Smooth muscle cell (in vitro differentiated cells): ENCODE data around the gene ZC2HC1B. TPM values are rescaled to one million over a fixed set of nuclear protein-coding genes. Genes with fewer than 3 reads are reported as not detected.
"Not testable (repeated sequence)": the region's sequence is repeated elsewhere in the genome, so short reads cannot be mapped to it uniquely, and the experiment has no call there.

ENCODE experiments used
- DNase-seq: peaks from one replicate; lab custom pipeline; 2025; ENCODE audit not compliant: unreplicated experiment; lab: John Stamatoyannopoulos, UW
- H2AFZ ChIP-seq: fragments of 200-600 bp; sonication (generic); 2 replicates; pipeline ENCODE4 v1.6.0; 2016; ENCODE audit warnings: antibody characterized with exemption, low read depth, mild to moderate bottlenecking
- H3F3A ChIP-seq: fragments of 200-600 bp; sonication (generic); 2 replicates; pipeline ENCODE4 v1.6.0; 2017; ENCODE audit warnings: antibody characterized with exemption, low read depth
- H3K27ac ChIP-seq: fragments of 200-600 bp; sonication (generic); 2 replicates; pipeline ENCODE4 v1.5.1; 2016; ENCODE audit warnings: low read depth, mild to moderate bottlenecking
- H3K27me3 ChIP-seq: fragments of 200-600 bp; sonication (generic); 2 replicates; pipeline ENCODE4 v1.6.1; 2016; ENCODE audit warnings: low read depth, mild to moderate bottlenecking
- H3K36me3 ChIP-seq: fragments of 200-600 bp; sonication (generic); 2 replicates; pipeline ENCODE4 v1.5.1; 2016; ENCODE audit warnings: low read depth
- H3K4me1 ChIP-seq: fragments of 200-600 bp; sonication (generic); 2 replicates; pipeline ENCODE4 v1.5.1; 2016; ENCODE audit warnings: low read depth
- H3K4me2 ChIP-seq: fragments of 200-600 bp; sonication (generic); 2 replicates; pipeline ENCODE4 v1.6.0; 2016; ENCODE audit warnings: mild to moderate bottlenecking
- H3K4me3 ChIP-seq: fragments of 200-600 bp; sonication (generic); 2 replicates; pipeline ENCODE4 v1.5.1; 2016; ENCODE audit warnings: mild to moderate bottlenecking
- H3K79me2 ChIP-seq: fragments of 200-600 bp; sonication (generic); 2 replicates; pipeline ENCODE4 v1.6.0; 2016; ENCODE audit warnings: low read depth, mild to moderate bottlenecking
- H3K9ac ChIP-seq: fragments of 200-600 bp; sonication (generic); 2 replicates; pipeline ENCODE4 v1.6.0; 2016; ENCODE audit warnings: low read depth
- H3K9me3 ChIP-seq: fragments of 200-600 bp; sonication (generic); replicated peaks from 2 replicates; pipeline ENCODE4 v1.5.1; 2016; ENCODE audit warnings: low read depth
- H4K20me1 ChIP-seq: fragments of 200-600 bp; sonication (generic); 2 replicates; pipeline ENCODE4 v1.6.0; 2016; ENCODE audit warnings: low read depth
- WGBS: methylation state at CpG from one replicate; pipeline ENCODE4 v1.1.7; 2016; ENCODE audit warnings: low lambda C conversion rate; 5-methylcytosine and 5-hydroxymethylcytosine counted together
- polyA plus RNA-seq: library from polyadenylated mRNA; unstranded; fragments of >200 nt; fragmentation: Nextera tagmentation; extraction: Ambion mirVana; gene quantifications from 2 replicates; pipeline ENCODE4 v1.2.1, GENCODE V29; 2016
- total RNA-seq: library from RNA; depleted of rRNA; stranded (reverse); fragments of >200 nt; gene quantifications from 2 replicates; pipeline ENCODE4 v1.2.3, GENCODE V29; 2014
- TF ChIP-seq, protein P1 (sequence below): fragments of 200-600 bp; sonication (generic); IDR thresholded peaks from 2 replicates; pipeline ENCODE4 v1.5.1; 2017; ENCODE audit warnings: borderline replicate concordance, mild to moderate bottlenecking, antibody characterized with exemption; ENCODE audit not compliant: insufficient read depth, poor library complexity, severe bottlenecking

Gene ZC2HC1B
- total and polyA plus RNA-seq, 2 experiments from 2014 or later = not detected

DNA sequence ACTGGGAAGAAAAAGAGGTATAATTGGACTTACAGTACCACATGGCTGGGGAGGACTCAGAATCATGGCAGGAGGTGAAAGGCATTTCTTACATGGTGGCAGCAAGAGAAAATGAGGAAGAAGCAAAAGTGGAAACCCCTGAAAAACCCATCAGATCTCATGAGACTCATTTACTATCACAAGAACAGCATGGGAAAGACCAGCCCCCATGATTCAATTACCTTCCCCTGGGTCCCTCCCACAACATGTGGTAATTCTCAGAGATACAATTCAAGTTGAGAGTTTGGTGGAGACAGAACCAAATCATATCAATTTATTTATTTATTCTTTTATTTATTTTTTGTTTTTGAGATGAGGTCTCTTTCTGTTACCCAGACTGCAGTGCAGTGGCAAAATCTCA is 10.2 kb downstream of the ZC2HC1B start:
- not testable (repeated sequence) for H2AFZ ChIP-seq, DNase-seq, H3K4me3 ChIP-seq, H3K79me2 ChIP-seq, H3K27me3 ChIP-seq, H4K20me1 ChIP-seq, H3K27ac ChIP-seq, H3K36me3 ChIP-seq, H3K9me3 ChIP-seq, H3K4me1 ChIP-seq, H3K9ac ChIP-seq, H3K4me2 ChIP-seq, H3F3A ChIP-seq

DNA sequence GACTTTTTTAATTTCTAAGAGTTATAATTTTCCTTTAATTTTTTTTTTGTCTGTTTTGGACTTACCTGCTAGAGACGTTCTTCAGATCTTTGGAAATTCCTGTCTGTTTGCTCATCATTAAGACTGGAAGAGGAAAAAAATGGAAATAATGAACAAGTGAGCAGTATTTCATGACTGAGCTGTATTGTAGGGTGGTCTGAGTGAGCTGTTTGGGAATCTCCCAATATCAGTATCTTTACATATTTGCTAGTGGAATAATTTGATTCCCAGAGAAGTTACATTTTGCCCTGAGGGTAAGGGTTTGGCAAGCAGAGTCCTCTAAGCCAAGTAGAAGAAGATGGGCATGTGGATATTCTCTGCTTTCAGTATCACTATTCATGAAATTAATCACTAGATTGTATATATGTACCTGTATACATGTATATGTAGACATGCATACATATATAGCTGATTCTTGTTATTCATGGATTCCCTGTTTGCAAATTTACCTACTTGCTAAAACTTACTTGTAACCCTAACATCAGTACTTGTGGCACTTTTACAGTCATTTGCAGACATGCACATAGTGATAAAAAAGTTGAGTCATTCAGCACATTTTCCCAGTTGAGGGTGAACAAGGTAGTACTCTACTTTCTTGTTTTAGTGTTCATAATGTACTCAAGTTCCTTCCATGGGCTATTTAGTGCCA is 13.5 kb downstream of the ZC2HC1B start:
- no peaks in the 10 kb centered on the region for H3F3A ChIP-seq
- H3K4me3 ChIP-seq = no peak overlapping the region
- no peaks in the 10 kb centered on the region for H3K36me3 ChIP-seq
- no peaks in the 10 kb centered on the region for H3K4me1 ChIP-seq
- no peaks in the 10 kb centered on the region for H4K20me1 ChIP-seq
- TF ChIP-seq, protein P1, sequence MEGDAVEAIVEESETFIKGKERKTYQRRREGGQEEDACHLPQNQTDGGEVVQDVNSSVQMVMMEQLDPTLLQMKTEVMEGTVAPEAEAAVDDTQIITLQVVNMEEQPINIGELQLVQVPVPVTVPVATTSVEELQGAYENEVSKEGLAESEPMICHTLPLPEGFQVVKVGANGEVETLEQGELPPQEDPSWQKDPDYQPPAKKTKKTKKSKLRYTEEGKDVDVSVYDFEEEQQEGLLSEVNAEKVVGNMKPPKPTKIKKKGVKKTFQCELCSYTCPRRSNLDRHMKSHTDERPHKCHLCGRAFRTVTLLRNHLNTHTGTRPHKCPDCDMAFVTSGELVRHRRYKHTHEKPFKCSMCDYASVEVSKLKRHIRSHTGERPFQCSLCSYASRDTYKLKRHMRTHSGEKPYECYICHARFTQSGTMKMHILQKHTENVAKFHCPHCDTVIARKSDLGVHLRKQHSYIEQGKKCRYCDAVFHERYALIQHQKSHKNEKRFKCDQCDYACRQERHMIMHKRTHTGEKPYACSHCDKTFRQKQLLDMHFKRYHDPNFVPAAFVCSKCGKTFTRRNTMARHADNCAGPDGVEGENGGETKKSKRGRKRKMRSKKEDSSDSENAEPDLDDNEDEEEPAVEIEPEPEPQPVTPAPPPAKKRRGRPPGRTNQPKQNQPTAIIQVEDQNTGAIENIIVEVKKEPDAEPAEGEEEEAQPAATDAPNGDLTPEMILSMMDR = no peak
- no peak for DNase-seq
- H3K79me2 ChIP-seq = no peaks in the 10 kb centered on the region
- no peaks in the 10 kb centered on the region for H3K27me3 ChIP-seq
- H3K4me2 ChIP-seq = no peak overlapping the region
- no peak overlapping the region for H3K27ac ChIP-seq
- no peaks in the 10 kb centered on the region for H3K9me3 ChIP-seq
- no peak overlapping the region for H2AFZ ChIP-seq
- WGBS = 90% methylated on average over 1 of the region's 1 CpG
- H3K9ac ChIP-seq = no peak overlapping the region

DNA sequence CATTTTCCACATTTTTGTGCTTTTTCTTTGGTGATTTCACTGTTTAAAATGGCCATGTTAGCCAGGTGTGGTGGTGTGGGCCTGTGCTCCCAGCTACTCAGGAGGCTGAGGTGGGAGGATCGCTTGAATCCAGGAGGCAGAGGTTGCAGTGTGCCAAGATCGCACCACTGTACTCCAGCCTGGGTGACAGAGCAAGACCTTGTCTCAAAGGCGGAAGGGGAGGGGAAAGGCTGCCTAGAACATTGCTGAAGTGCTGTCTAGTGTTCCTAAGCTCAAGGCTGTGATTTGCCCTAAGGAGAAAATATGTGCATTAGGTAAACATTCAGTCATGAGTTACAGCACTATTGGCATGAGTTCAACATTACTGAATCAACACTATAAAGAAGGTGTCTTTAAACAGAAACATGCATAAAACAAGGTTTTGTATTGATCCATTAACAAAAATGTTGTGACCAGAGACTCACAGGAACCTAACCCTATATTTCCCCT is 14.0 kb downstream of the ZC2HC1B start:
- Histone ChIP-seq H4K20me1 (no peaks in the 10 kb centered on the region), H3K27me3 (no peaks in the 10 kb centered on the region)

DNA sequence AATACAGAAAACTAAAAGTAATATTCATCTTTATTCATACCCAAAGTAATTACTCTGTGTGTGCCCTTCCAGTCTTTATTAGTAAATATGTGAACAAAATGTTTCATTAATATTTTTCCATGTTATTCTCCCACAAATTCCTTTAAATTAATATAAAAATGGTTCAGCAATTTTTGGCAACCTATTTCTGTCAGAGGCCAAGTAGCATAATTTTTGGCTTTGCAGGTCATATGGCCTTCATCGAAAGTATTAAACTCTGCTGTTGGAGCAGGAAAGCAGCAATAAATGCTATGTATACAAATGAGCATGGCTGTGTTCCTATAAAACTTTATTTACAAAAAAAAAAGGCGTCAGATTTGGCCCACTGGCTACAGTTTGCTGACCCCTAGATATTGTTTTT is 16.1 kb downstream of the ZC2HC1B start:
- H3K27me3 ChIP-seq = no peaks in the 10 kb centered on the region
- H3K9ac ChIP-seq = no peak overlapping the region
- H3F3A ChIP-seq = no peaks in the 10 kb centered on the region
- no peaks in the 10 kb centered on the region for H3K36me3 ChIP-seq
- H2AFZ ChIP-seq = no peak overlapping the region
- H3K4me3 ChIP-seq = no peak overlapping the region
- TF ChIP-seq, protein P1 = no peak
- no peaks in the 10 kb centered on the region for H3K4me1 ChIP-seq
- no peaks in the 10 kb centered on the region for H3K9me3 ChIP-seq
- no peaks in the 10 kb centered on the region for H3K79me2 ChIP-seq
- WGBS = 94% methylated on average over 2 of the region's 2 CpGs
- no peaks in the 10 kb centered on the region for H4K20me1 ChIP-seq
- H3K4me2 ChIP-seq = no peak overlapping the region
- no peak for DNase-seq
- H3K27ac ChIP-seq = no peak overlapping the region

More for the DNA sequence above, 14.0 kb downstream of the ZC2HC1B start:
- no peak for DNase-seq
- no peak overlapping the region for H3K27ac ChIP-seq
- H3K4me3 ChIP-seq = no peak overlapping the region
- H3K4me2 ChIP-seq = no peak overlapping the region
- TF ChIP-seq, protein P1 = no peak
- H3K79me2 ChIP-seq = no peaks in the 10 kb centered on the region
- H3K9me3 ChIP-seq = no peaks in the 10 kb centered on the region
- H3K9ac ChIP-seq = no peak overlapping the region
- no peaks in the 10 kb centered on the region for H3F3A ChIP-seq
- H3K36me3 ChIP-seq = no peaks in the 10 kb centered on the region
- 96% methylated on average over 3 of the region's 3 CpGs for WGBS
- no peak overlapping the region for H2AFZ ChIP-seq
- no peaks in the 10 kb centered on the region for H3K4me1 ChIP-seq
